Suprapubic skin (tissue), 4 donors: Measurements from ENCODE around the gene RPL7A. TPM values are rescaled to one million over a fixed set of nuclear protein-coding genes. Genes with fewer than 3 reads are reported as not detected.
A peak's percentile ranks its signal among the peaks of the same experiment; 100 is the strongest.

Experiments
- DNase-seq, 2 donors: peaks; one replicate each; pipeline ENCODE4 v3.0.0-alpha.2; 2019; ENCODE audit warnings: low spot score in 2 of 2
- H3K27ac ChIP-seq: fragments of 200-600 bp; sonication (generic); one replicate; pipeline ENCODE4 v1.5.1; 2019
- H3K27me3 ChIP-seq: fragments of 200-600 bp; sonication (generic); one replicate; pipeline ENCODE4 v1.5.1; 2019
- H3K36me3 ChIP-seq: fragments of 200-600 bp; sonication (generic); one replicate; pipeline ENCODE4 v1.5.1; 2019
- H3K4me1 ChIP-seq: fragments of 200-600 bp; sonication (generic); one replicate; pipeline ENCODE4 v1.5.1; 2019
- H3K4me3 ChIP-seq: fragments of 200-600 bp; sonication (generic); one replicate; pipeline ENCODE4 v1.5.1; 2019; ENCODE audit warnings: mild to moderate bottlenecking
- H3K9me3 ChIP-seq: fragments of 200-600 bp; sonication (generic); one replicate; pipeline ENCODE4 v1.5.1; 2019
- CTCF ChIP-seq, 2 donors: fragments of 200-600 bp in 1 of 2; fragments of 450-650 bp in 1 of 2; sonication (generic) in 1 of 2; IDR thresholded peaks; one replicate each; pipeline ENCODE4 v1.5.1; 2016 to 2019; ENCODE audit warnings: antibody characterized with exemption in 2 of 2, mild to moderate bottlenecking in 1 of 2, moderate library complexity in 1 of 2
- EP300 ChIP-seq: sonication (generic); formaldehyde crosslinking; IDR thresholded peaks from one replicate; pipeline ENCODE4 v1.6.1; 2017; ENCODE audit warnings: antibody characterized with exemption
- POLR2A ChIP-seq, 2 donors: fragments of 450-650 bp; IDR thresholded peaks; one replicate each; pipeline ENCODE4 v1.6.1; 2017; ENCODE audit warnings: antibody characterized with exemption in 2 of 2, mild to moderate bottlenecking in 2 of 2, moderate library complexity in 2 of 2
- POLR2AphosphoS5 ChIP-seq, 3 donors: sonication (generic); formaldehyde crosslinking; IDR thresholded peaks; one replicate each; pipeline ENCODE4 v1.6.1; 2017; ENCODE audit warnings: antibody characterized with exemption in 3 of 3
- WGBS: methylation state at CpG from one replicate; pipeline ENCODE4 v1.1.5; 2018; 5-methylcytosine and 5-hydroxymethylcytosine counted together
- total RNA-seq, 4 donors: library from RNA; depleted of rRNA; stranded (reverse); fragments of >200 nt; gene quantifications; one replicate each; pipeline ENCODE4 v1.1.0, GENCODE V29; 2016

RPL7A gene
- total RNA-seq, 4 donors from 2014 or later: 1,468 to 3,048 (median 2,531) TPM

- TF ChIP-seq CTCF (IDR thresholded peaks at IDR 0.05) (no peak), POLR2A (IDR thresholded peaks at IDR 0.05) (no peak), EP300 (no peak), POLR2AphosphoS5 (IDR thresholded peaks at IDR 0.05) (no peak)
- Histone ChIP-seq H3K4me3 (no peak overlapping the region), H3K4me1 (peaks cover 88% of the 10 kb centered on the region), H3K9me3 (no peaks in the 10 kb centered on the region), H3K27me3 (no peaks in the 10 kb centered on the region), H3K27ac (no peak overlapping the region), H3K36me3 (peaks cover 52% of the 10 kb centered on the region)
- WGBS: 88% methylated on average over 20 of the region's 22 CpGs
- DNase-seq: no peak
These were observed 19.2 kb downstream of the RPL7A start for GRCh38 chr9:133367221-133367620.

- no peak for DNase-seq
- TF ChIP-seq CTCF (IDR thresholded peaks at IDR 0.05) (no peak), EP300 (no peak), POLR2A (IDR thresholded peaks at IDR 0.05) (no peak), POLR2AphosphoS5 (IDR thresholded peaks at IDR 0.05) (no peak)
- Histone ChIP-seq H3K4me1 (peaks cover 88% of the 10 kb centered on the region), H3K4me3 (no peak overlapping the region), H3K9me3 (no peaks in the 10 kb centered on the region), H3K27me3 (no peaks in the 10 kb centered on the region), H3K36me3 (peaks cover 47% of the 10 kb centered on the region), H3K27ac (peak overlapping the region; percentile 8)
- WGBS: 39% methylated on average over 9 of the region's 10 CpGs
These were observed 19.8 kb downstream of the RPL7A start for GRCh38 chr9:133367778-133368177.

- WGBS: 44% methylated on average over 16 of the region's 18 CpGs
- TF ChIP-seq EP300 (no peak), POLR2AphosphoS5 (IDR thresholded peaks at IDR 0.05) (no peak), CTCF (IDR thresholded peaks at IDR 0.05) (no peak), POLR2A (IDR thresholded peaks at IDR 0.05) (no peak)
- Histone ChIP-seq H3K9me3 (no peaks in the 10 kb centered on the region), H3K27ac (peak overlapping the region; percentile 8), H3K27me3 (no peaks in the 10 kb centered on the region), H3K36me3 (peaks cover 41% of the 10 kb centered on the region), H3K4me3 (no peak overlapping the region), H3K4me1 (peaks cover 87% of the 10 kb centered on the region)
- DNase-seq: no peak
These were observed 20.3 kb downstream of the RPL7A start for GRCh38 chr9:133368249-133368881.

- peaks cover 87% of the 10 kb centered on the region for H3K4me1 ChIP-seq
- DNase-seq: no peak
- H3K4me3 ChIP-seq: no peak overlapping the region
- no peaks in the 10 kb centered on the region for H3K27me3 ChIP-seq
- WGBS: 78% methylated on average over 6 of the region's 6 CpGs
- TF ChIP-seq POLR2A (IDR thresholded peaks at IDR 0.05) (no peak), POLR2AphosphoS5 (IDR thresholded peaks at IDR 0.05) (no peak), CTCF (IDR thresholded peaks at IDR 0.05) (no peak), EP300 (no peak)
- no peak overlapping the region for H3K27ac ChIP-seq
- no peaks in the 10 kb centered on the region for H3K9me3 ChIP-seq
- peaks cover 30% of the 10 kb centered on the region for H3K36me3 ChIP-seq
These were observed 21.4 kb downstream of the RPL7A start for GRCh38 chr9:133369422-133369821.

- Histone ChIP-seq H3K27me3 (no peaks in the 10 kb centered on the region), H3K36me3 (peaks cover 26% of the 10 kb centered on the region), H3K27ac (no peak overlapping the region), H3K4me1 (peaks cover 88% of the 10 kb centered on the region), H3K9me3 (no peaks in the 10 kb centered on the region), H3K4me3 (no peak overlapping the region)
- 90% methylated on average over 7 of the region's 7 CpGs for WGBS
- no peak for DNase-seq
- TF ChIP-seq EP300: no peak
- no peak for TF ChIP-seq CTCF (IDR thresholded peaks at IDR 0.05)
- TF ChIP-seq POLR2A (IDR thresholded peaks at IDR 0.05): no peak
- no peak for TF ChIP-seq POLR2AphosphoS5 (IDR thresholded peaks at IDR 0.05)
These were observed 21.9 kb downstream of the RPL7A start for GRCh38 chr9:133369933-133370332.
